Epithelial cell of esophagus (primary cell): ENCODE measurements around the gene HCN4.

Experiments used
- DNase-seq: peaks from one replicate; pipeline ENCODE4 v3.0.0; 2010; ENCODE audit warnings: low read depth
- H3K4me3 ChIP-seq: 2 replicates; pipeline ENCODE4 v1.5.1; 2011; ENCODE audit warnings: mild to moderate bottlenecking, low read length, control low read depth
- CTCF ChIP-seq: IDR thresholded peaks from 2 replicates; pipeline ENCODE4 v1.5.1; 2011; ENCODE audit warnings: low read depth, mild to moderate bottlenecking, low read length, control low read depth, inconsistent platforms; ENCODE audit not compliant: insufficient read depth; ENCODE audit errors: missing control alignments

The HCN4 gene

GRCh38 chr15:73340502-73341192 lies 28.1 kb downstream of the HCN4 start:
- no peak overlapping the region for H3K4me3 ChIP-seq
- TF ChIP-seq CTCF: no peak
- no peak for DNase-seq

GRCh38 chr15:73338606-73339374 lies 30.0 kb downstream of the HCN4 start:
- TF ChIP-seq CTCF: no peak
- no peak overlapping the region for H3K4me3 ChIP-seq
- DNase-seq: no peak

GRCh38 chr15:73338058-73338457 lies 30.7 kb downstream of the HCN4 start:
- DNase-seq: no peak
- H3K4me3 ChIP-seq: no peak overlapping the region
- TF ChIP-seq CTCF: no peak

GRCh38 chr15:73337187-73337586 lies 31.6 kb downstream of the HCN4 start:
- no peak overlapping the region for H3K4me3 ChIP-seq
- no peak for DNase-seq
- no peak for TF ChIP-seq CTCF

GRCh38 chr15:73336756-73337155 lies 32.0 kb downstream of the HCN4 start:
- H3K4me3 ChIP-seq: no peak overlapping the region
- no peak for TF ChIP-seq CTCF
- no peak for DNase-seq

- H3K4me3 ChIP-seq: no peak overlapping the region
- no peak for DNase-seq
- no peak for TF ChIP-seq CTCF
These were observed 33.3 kb downstream of the HCN4 start for GRCh38 chr15:73335471-73335870.

- no peak for TF ChIP-seq CTCF
- no peak for DNase-seq
- no peak overlapping the region for H3K4me3 ChIP-seq
These were observed 33.7 kb downstream of the HCN4 start for GRCh38 chr15:73335026-73335425.
